ENCODE measurements around the gene UBL4A.

The UBL4A gene

GRCh38 chrX:154481911-154482601 lies 4.4 kb downstream of the UBL4A start:
- no peak for DNase-seq (ENCODE audit: low read depth in 2 of 2)
- no peak for TF ChIP-seq CTCF (IDR thresholded peaks at IDR 0.05; ENCODE audit: low read depth, low read length)
- no peak overlapping the region for H3K4me3 ChIP-seq (replicated peaks in 1 of 2; ENCODE audit: low read depth in 2 of 2, low read length in 2 of 2)

GRCh38 chrX:154481195-154481594 lies 5.2 kb downstream of the UBL4A start:
- H3K4me3 ChIP-seq (replicated peaks in 1 of 2; ENCODE audit: low read depth in 2 of 2, low read length in 2 of 2), result no peak overlapping the region
- no peak for DNase-seq (ENCODE audit: low read depth in 2 of 2)
- no peak for TF ChIP-seq CTCF (IDR thresholded peaks at IDR 0.05; ENCODE audit: low read depth, low read length)

- no peak for TF ChIP-seq CTCF (IDR thresholded peaks at IDR 0.05; ENCODE audit: low read depth, low read length)
- H3K4me3 ChIP-seq (replicated peaks in 1 of 2; ENCODE audit: low read depth in 2 of 2, low read length in 2 of 2), result peak within 1 kb of the TSS; percentile 55 to 56
- DNase-seq (ENCODE audit: low read depth in 2 of 2), result peak; percentile 90 to 95
Measured at GRCh38 chrX:154478728-154479622, 7.4 kb downstream of the UBL4A start, which contains the start of gene LAGE3. Gene LAGE3 (minus strand): TSS chrX:154479281. CDS start chrX:154478915, 366 bp downstream.

- no peak for TF ChIP-seq CTCF (IDR thresholded peaks at IDR 0.05; ENCODE audit: low read depth, low read length)
- H3K4me3 ChIP-seq (replicated peaks in 1 of 2; ENCODE audit: low read depth in 2 of 2, low read length in 2 of 2), result peak overlapping the region; percentile 55 to 56
- no peak for DNase-seq (ENCODE audit: low read depth in 2 of 2)
Measured at GRCh38 chrX:154477891-154478477, 8.4 kb downstream of the UBL4A start.

GRCh38 chrX:154476821-154477220 lies 9.6 kb downstream of the UBL4A start:
- no peak overlapping the region for H3K4me3 ChIP-seq (replicated peaks in 1 of 2; ENCODE audit: low read depth in 2 of 2, low read length in 2 of 2)
- no peak for TF ChIP-seq CTCF (IDR thresholded peaks at IDR 0.05; ENCODE audit: low read depth, low read length)
- no peak for DNase-seq (ENCODE audit: low read depth in 2 of 2)

- TF ChIP-seq CTCF (IDR thresholded peaks at IDR 0.05; ENCODE audit: low read depth, low read length), result no peak
- no peak overlapping the region for H3K4me3 ChIP-seq (replicated peaks in 1 of 2; ENCODE audit: low read depth in 2 of 2, low read length in 2 of 2)
- DNase-seq (ENCODE audit: low read depth in 2 of 2), result no peak
Measured at GRCh38 chrX:154473683-154474082, 12.7 kb downstream of the UBL4A start.
